Measurements from ENCODE around the gene IFIT1.

DNA sequence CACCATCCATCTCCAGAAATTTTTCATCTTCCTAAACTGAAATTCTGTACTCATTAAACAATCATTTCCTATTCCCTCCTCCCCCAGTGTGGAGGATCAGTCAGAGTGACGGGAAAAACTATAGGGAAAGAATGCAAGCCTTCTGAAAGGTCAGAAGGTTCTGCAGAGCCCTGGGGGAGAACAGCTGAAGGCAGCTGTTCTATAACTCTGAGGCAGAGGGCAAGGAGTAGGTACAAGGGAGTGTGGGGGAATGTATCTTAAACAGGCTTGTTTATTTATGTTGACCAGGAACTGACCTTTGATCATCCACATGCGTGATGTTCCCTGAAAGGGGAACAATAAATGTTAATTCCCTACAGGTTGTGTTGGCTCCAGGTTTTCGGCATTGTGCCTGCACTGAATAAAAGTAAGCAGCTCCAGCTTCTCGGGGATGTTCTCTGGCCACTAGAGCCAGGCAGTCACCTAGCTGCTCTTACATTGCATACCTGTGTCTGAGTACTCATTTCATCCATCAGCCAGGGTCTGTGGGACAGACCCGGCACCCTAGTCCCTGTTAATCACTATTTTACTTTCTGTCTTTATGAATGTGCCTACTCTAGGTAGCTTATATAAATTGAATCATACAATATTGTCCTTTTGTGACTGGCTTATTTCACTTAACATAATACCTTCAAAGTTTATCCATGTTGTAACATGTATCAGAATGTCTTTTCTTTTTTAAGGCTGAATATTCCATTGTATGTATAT lies 5.8 kb downstream of the IFIT1 start:
- no peak for TF ChIP-seq ZNF561 (CRISPR knock-in tag; conservative IDR thresholded peaks at IDR 0.05)
- TF ChIP-seq PRPF4 (IDR thresholded peaks at IDR 0.05; ENCODE audit: insufficient read depth, low read depth, low read length, poor library complexity, severe bottlenecking) = no peak
- TF ChIP-seq HCFC1 (IDR thresholded peaks at IDR 0.05; ENCODE audit: low read depth, low read length) = no peak
- TF ChIP-seq, protein P1, sequence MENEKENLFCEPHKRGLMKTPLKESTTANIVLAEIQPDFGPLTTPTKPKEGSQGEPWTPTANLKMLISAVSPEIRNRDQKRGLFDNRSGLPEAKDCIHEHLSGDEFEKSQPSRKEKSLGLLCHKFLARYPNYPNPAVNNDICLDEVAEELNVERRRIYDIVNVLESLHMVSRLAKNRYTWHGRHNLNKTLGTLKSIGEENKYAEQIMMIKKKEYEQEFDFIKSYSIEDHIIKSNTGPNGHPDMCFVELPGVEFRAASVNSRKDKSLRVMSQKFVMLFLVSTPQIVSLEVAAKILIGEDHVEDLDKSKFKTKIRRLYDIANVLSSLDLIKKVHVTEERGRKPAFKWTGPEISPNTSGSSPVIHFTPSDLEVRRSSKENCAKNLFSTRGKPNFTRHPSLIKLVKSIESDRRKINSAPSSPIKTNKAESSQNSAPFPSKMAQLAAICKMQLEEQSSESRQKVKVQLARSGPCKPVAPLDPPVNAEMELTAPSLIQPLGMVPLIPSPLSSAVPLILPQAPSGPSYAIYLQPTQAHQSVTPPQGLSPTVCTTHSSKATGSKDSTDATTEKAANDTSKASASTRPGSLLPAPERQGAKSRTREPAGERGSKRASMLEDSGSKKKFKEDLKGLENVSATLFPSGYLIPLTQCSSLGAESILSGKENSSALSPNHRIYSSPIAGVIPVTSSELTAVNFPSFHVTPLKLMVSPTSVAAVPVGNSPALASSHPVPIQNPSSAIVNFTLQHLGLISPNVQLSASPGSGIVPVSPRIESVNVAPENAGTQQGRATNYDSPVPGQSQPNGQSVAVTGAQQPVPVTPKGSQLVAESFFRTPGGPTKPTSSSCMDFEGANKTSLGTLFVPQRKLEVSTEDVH (IDR thresholded peaks at IDR 0.05; ENCODE audit: low read depth, partially characterized antibody) = no peak
- TF ChIP-seq ZNF57 (CRISPR knock-in tag; IDR thresholded peaks at IDR 0.05) = no peak
- no peak for TF ChIP-seq BRD4 (IDR thresholded peaks at IDR 0.05)
- TF ChIP-seq BHLHE40 (IDR thresholded peaks at IDR 0.05; ENCODE audit: low read length) = no peak
- no peak for TF ChIP-seq SAFB2 (IDR thresholded peaks at IDR 0.05; ENCODE audit: borderline replicate concordance, low read depth, low read length, severe bottlenecking)
- TF ChIP-seq GATA2 (CRISPR knock-in tag; IDR thresholded peaks at IDR 0.05) = no peak
- TF ChIP-seq ZNF184 (CRISPR knock-in tag; IDR thresholded peaks at IDR 0.05) = no peak
- TF ChIP-seq ZNF354B (CRISPR knock-in tag; IDR thresholded peaks at IDR 0.05) = no peak
